Stomach (tissue), 4 donors: ENCODE measurements around the gene COL5A1.

ENCODE experiments used
- POLR2A ChIP-seq, 4 donors: fragments of 450-650 bp; IDR thresholded peaks; one replicate each; pipeline ENCODE4 v1.6.1; 2016; ENCODE audit warnings: antibody characterized with exemption in 4 of 4, control low read depth in 2 of 4, mild to moderate bottlenecking in 1 of 4, moderate library complexity in 1 of 4
- POLR2AphosphoS5 ChIP-seq, 3 donors: sonication (generic); formaldehyde crosslinking; IDR thresholded peaks; one replicate each; pipeline ENCODE4 v1.6.1; 2016; ENCODE audit warnings: antibody characterized with exemption in 3 of 3
- TF ChIP-seq, protein P1 (sequence below), 7 experiments: fragments of 450-650 bp in 4 of 7; fragments of 200-600 bp in 3 of 7; sonication (generic) in 3 of 7; IDR thresholded peaks; one replicate each; pipeline ENCODE4 v1.5.1; 2016 to 2019; ENCODE audit warnings: antibody characterized with exemption in 7 of 7, control low read depth in 2 of 7, mild to moderate bottlenecking in 1 of 7

DNA sequence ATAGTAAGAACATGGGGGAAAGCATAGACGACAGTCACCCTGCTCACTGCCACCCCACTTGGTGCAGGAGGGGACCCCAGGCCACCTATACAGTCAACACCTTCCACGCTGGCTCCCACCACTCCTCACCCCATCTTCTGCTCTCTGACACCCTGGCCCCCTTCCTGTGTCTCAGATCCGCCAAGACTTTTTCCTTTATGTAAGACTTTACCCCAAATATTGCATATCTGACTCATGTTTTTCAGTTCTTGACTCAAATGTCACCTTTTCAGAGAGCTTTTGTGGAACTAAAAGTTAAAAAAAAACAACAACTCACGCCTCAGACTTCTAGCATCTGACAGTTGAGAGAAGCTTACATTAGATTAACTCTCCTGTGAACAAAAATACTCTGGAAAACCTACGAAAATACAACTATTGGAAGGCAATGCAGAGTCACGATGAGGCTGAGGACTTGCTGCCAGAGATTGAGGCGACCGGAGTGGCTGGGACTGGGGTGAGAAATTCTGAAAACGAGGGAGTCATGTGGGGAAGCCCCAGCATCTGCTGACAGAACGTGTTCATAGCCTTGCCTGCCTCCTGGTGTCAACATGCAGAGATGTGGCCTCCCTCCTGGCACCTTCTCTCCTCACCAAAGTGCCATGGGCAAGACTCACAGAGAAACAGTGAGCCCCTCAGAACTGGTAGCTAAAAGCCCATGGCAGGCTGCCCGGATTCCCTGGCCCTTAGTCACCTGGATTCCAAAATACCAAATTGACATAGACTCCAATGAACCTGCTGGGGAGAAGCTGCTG lies 216.6 kb downstream of the COL5A1 start:
- TF ChIP-seq, protein P1, sequence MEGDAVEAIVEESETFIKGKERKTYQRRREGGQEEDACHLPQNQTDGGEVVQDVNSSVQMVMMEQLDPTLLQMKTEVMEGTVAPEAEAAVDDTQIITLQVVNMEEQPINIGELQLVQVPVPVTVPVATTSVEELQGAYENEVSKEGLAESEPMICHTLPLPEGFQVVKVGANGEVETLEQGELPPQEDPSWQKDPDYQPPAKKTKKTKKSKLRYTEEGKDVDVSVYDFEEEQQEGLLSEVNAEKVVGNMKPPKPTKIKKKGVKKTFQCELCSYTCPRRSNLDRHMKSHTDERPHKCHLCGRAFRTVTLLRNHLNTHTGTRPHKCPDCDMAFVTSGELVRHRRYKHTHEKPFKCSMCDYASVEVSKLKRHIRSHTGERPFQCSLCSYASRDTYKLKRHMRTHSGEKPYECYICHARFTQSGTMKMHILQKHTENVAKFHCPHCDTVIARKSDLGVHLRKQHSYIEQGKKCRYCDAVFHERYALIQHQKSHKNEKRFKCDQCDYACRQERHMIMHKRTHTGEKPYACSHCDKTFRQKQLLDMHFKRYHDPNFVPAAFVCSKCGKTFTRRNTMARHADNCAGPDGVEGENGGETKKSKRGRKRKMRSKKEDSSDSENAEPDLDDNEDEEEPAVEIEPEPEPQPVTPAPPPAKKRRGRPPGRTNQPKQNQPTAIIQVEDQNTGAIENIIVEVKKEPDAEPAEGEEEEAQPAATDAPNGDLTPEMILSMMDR (IDR thresholded peaks at IDR 0.05) = no peak
- TF ChIP-seq POLR2AphosphoS5 (IDR thresholded peaks at IDR 0.05) (no peak), POLR2A (IDR thresholded peaks at IDR 0.05) (no peak)
